ENCODE measurements around the gene SNX30.

- TF ChIP-seq TCF12 (IDR thresholded peaks at IDR 0.05; ENCODE audit: low read depth) (no peak), YY1 (IDR thresholded peaks at IDR 0.05; ENCODE audit: low read depth) (no peak), RAD21 (IDR thresholded peaks at IDR 0.05; ENCODE audit: low read depth) (no peak), EP300 (IDR thresholded peaks at IDR 0.05; ENCODE audit: borderline replicate concordance) (no peak), CREB1 (IDR thresholded peaks at IDR 0.05; ENCODE audit: low read depth) (no peak), NFIC (IDR thresholded peaks at IDR 0.05) (no peak)
- TF ChIP-seq, protein P1, sequence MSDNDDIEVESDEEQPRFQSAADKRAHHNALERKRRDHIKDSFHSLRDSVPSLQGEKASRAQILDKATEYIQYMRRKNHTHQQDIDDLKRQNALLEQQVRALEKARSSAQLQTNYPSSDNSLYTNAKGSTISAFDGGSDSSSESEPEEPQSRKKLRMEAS (IDR thresholded peaks at IDR 0.05) = no peak
- TF ChIP-seq, protein P2, sequence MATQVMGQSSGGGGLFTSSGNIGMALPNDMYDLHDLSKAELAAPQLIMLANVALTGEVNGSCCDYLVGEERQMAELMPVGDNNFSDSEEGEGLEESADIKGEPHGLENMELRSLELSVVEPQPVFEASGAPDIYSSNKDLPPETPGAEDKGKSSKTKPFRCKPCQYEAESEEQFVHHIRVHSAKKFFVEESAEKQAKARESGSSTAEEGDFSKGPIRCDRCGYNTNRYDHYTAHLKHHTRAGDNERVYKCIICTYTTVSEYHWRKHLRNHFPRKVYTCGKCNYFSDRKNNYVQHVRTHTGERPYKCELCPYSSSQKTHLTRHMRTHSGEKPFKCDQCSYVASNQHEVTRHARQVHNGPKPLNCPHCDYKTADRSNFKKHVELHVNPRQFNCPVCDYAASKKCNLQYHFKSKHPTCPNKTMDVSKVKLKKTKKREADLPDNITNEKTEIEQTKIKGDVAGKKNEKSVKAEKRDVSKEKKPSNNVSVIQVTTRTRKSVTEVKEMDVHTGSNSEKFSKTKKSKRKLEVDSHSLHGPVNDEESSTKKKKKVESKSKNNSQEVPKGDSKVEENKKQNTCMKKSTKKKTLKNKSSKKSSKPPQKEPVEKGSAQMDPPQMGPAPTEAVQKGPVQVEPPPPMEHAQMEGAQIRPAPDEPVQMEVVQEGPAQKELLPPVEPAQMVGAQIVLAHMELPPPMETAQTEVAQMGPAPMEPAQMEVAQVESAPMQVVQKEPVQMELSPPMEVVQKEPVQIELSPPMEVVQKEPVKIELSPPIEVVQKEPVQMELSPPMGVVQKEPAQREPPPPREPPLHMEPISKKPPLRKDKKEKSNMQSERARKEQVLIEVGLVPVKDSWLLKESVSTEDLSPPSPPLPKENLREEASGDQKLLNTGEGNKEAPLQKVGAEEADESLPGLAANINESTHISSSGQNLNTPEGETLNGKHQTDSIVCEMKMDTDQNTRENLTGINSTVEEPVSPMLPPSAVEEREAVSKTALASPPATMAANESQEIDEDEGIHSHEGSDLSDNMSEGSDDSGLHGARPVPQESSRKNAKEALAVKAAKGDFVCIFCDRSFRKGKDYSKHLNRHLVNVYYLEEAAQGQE (IDR thresholded peaks at IDR 0.05; ENCODE audit: low read depth) = no peak
These were observed 113.8 kb downstream of the SNX30 start for GRCh38 chr9:112864403-112864802.

All from Ishikawa (cell line).